GM18526 (cell line): ENCODE data around the gene MNT.

Source experiments
- POLR2A ChIP-seq: IDR thresholded peaks from 3 replicates; pipeline ENCODE4 v1.6.1; 2011; ENCODE audit not compliant: insufficient read length; ENCODE audit errors: extremely low read depth

MNT gene

GRCh38 chr17:2420176-2420575 is 19.3 kb upstream of the MNT start:
- no peak for TF ChIP-seq POLR2A

GRCh38 chr17:2419486-2419885 is 18.6 kb upstream of the MNT start:
- no peak for TF ChIP-seq POLR2A

GRCh38 chr17:2418572-2418971 is 17.7 kb upstream of the MNT start:
- TF ChIP-seq POLR2A, result no peak

GRCh38 chr17:2416010-2416734 is 15.3 kb upstream of the MNT start:
- no peak for TF ChIP-seq POLR2A

GRCh38 chr17:2415081-2415480 is 14.2 kb upstream of the MNT start:
- no peak for TF ChIP-seq POLR2A

- no peak for TF ChIP-seq POLR2A
Measured at GRCh38 chr17:2414446-2415064, 13.7 kb upstream of the MNT start.

GRCh38 chr17:2412561-2413021 is 11.7 kb upstream of the MNT start:
- no peak for TF ChIP-seq POLR2A

GRCh38 chr17:2410951-2411350 is 10.1 kb upstream of the MNT start:
- TF ChIP-seq POLR2A, result no peak

- no peak for TF ChIP-seq POLR2A
Measured at GRCh38 chr17:2406903-2407790, 6.3 kb upstream of the MNT start.

GRCh38 chr17:2406271-2406902 is 5.5 kb upstream of the MNT start:
- no peak for TF ChIP-seq POLR2A

GRCh38 chr17:2405247-2405926 is 4.5 kb upstream of the MNT start:
- TF ChIP-seq POLR2A, result no peak

- TF ChIP-seq POLR2A, result no peak
Measured at GRCh38 chr17:2403044-2403443, 2.2 kb upstream of the MNT start.

- no peak for TF ChIP-seq POLR2A
Measured at GRCh38 chr17:2402544-2402943, 1.7 kb upstream of the MNT start.

GRCh38 chr17:2401426-2402221 is 764 bp upstream of the MNT start:
- TF ChIP-seq POLR2A, result peak; percentile 0
